Endothelial cell of umbilical vein (primary cell): Measurements from ENCODE around the gene CIITA.

Experiments
- EZH2 ChIP-seq: IDR thresholded peaks from 2 replicates; pipeline ENCODE4 v1.6.1; 2012; ENCODE audit warnings: borderline replicate concordance, low read depth, mild to moderate bottlenecking, moderate library complexity, low read length, inconsistent platforms; ENCODE audit not compliant: severe bottlenecking
- POLR2A ChIP-seq: IDR thresholded peaks from 2 replicates; pipeline ENCODE4 v1.6.1; 2012; ENCODE audit warnings: low read depth, mild to moderate bottlenecking, control low read depth, low read length
- TF ChIP-seq, protein P1 (sequence below): IDR thresholded peaks from 2 replicates; pipeline ENCODE4 v1.6.1; 2011; ENCODE audit not compliant: insufficient read depth, insufficient read length

GRCh38 chr16:10867199-10867598, 9.8 kb upstream of the CIITA start:
- TF ChIP-seq EZH2 (no peak), POLR2A (no peak)
- TF ChIP-seq, protein P1, sequence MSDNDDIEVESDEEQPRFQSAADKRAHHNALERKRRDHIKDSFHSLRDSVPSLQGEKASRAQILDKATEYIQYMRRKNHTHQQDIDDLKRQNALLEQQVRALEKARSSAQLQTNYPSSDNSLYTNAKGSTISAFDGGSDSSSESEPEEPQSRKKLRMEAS = no peak
